Loucy (cell line): ENCODE measurements around the gene ANO1.

Source experiments
- EZH2phosphoT487 ChIP-seq: fragments of 200-600 bp; IDR thresholded peaks from 2 replicates; pipeline ENCODE4 v1.6.1; 2018; ENCODE audit warnings: antibody characterized with exemption, mild to moderate bottlenecking, moderate library complexity, borderline replicate concordance
- TF ChIP-seq, protein P1 (sequence below): fragments of 200-600 bp; sonication (generic); conservative IDR thresholded peaks from 2 replicates; pipeline ENCODE4 v1.5.1; 2014; ENCODE audit warnings: mild to moderate bottlenecking, antibody characterized with exemption, low read length

GRCh38 chr11:70100791-70101190 lies 22.7 kb downstream of the ANO1 start:
- TF ChIP-seq, protein P1, sequence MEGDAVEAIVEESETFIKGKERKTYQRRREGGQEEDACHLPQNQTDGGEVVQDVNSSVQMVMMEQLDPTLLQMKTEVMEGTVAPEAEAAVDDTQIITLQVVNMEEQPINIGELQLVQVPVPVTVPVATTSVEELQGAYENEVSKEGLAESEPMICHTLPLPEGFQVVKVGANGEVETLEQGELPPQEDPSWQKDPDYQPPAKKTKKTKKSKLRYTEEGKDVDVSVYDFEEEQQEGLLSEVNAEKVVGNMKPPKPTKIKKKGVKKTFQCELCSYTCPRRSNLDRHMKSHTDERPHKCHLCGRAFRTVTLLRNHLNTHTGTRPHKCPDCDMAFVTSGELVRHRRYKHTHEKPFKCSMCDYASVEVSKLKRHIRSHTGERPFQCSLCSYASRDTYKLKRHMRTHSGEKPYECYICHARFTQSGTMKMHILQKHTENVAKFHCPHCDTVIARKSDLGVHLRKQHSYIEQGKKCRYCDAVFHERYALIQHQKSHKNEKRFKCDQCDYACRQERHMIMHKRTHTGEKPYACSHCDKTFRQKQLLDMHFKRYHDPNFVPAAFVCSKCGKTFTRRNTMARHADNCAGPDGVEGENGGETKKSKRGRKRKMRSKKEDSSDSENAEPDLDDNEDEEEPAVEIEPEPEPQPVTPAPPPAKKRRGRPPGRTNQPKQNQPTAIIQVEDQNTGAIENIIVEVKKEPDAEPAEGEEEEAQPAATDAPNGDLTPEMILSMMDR, result no peak
- TF ChIP-seq EZH2phosphoT487, result no peak
